Fibroblast of skin of right quadriceps (primary cell): ENCODE data around the gene SPAG9.
A peak's percentile ranks its signal among the peaks of the same experiment; 100 is the strongest.

Experiments
- DNase-seq: peaks from one replicate; pipeline ENCODE4 v3.0.0-alpha.2; 2013

Gene SPAG9

DNA sequence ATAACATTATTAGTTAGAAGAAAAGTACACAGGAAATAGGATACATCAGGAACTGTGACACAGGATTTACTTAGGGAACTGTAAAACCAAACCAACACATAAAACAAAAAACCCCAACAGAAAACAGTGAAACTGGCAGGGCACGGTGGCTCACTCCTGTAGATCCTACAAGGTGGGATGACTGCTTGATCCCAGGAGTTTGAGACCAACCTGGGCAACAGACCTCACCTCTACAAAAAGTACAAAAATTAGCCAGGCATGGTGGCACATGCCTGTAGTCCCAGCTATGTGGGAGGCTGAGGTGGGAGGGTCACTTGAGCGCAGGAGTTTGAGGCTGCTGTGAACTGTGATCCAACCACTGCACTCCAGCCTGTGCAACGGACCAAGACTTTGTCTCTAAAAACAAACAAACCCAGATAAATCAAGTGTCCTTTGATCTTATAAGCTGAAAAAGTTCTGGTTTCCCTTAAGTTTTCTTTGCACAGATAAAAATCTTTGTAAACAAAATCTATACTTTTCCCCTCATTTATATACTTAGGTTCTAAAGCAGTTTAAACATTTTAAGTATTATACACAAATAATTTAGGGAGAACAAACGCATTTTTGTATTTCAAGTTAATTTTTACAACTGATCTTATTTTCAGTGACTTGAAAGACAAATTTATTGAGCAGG lies 143.0 kb downstream of the SPAG9 start:
- no peak for DNase-seq

DNA sequence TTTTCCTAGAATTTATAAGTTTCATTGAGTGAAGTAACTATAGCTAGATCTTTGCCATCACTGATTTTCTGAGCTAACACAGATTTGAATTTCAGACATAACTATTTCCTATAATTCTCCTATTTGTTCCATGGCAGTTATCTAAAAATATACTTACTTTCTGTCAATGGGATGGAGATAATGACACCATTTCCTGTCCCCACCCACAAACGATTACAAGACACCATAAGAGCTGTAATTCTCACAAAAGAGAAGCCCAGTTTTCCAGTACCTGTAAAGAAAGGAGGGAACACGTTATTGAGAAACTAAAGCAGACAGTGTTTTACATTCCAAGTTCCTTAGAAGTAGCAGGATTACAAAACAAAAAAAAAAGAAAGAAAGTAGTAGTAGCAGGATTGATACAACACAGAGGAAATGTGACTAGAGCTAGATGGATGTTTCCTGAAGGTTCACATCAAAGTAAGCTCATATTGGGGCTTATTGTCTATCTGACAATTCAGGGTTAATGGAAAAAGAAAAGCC lies 143.7 kb downstream of the SPAG9 start:
- no peak for DNase-seq

DNA sequence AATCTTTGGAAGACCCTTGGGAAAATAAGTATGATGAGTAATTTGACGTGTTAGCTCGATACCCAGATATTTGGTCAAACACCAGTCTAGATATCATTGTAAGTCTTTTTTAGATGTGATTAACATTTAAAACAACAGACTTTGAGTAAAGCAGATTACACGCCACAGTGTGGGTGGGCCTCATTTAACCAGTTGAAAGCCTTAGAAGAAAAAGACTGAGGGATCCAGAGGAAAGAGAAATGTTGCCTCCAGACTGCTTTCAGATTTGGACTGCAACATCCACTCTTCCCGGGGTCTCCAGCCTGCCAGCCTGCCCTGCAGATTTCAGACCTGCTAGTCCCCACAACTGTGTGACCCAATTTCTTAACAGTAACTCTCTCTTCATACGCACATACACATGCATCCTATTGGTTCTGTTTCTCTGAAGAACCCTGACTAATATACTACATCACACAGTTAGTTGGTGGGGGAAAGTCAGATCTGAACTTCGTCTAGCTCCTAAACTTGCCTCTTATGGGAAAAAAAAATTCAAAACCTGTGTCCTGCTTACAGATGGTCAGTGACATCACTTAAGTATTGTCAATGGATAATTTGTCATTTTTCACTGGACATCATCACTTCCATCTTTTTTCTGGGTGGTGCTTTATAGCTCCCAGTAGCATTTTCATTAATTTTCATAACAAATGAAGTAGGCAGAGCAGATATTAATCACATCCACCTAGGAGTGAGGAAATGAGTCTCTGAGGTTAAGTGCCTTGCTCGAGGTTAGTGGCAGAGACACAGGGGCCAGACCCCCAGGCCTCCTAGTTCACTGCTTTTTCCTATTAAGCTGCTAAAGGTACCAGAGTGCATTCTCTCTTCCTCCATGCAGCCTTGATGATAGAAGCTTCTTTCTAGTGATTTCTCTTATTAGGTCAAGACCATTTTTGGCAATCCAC lies 146.8 kb downstream of the SPAG9 start:
- DNase-seq: no peak

DNA sequence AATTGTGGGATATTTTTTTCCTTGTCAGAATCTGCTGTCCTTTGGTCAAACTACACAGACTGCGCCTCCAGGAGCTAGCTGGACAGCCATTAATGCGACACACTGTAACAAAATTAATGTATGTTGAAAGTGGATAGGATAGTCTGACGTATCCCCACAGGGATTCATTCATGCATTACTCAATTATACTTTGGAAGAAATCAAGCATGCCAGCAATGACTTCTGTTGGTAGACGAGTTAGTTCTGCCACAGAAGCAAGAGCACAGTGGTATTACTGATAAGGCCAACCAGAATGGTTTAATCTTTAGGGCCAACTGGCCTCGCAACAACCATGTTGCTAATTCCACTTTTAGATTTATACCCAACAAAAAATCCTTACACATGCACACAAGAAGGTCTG lies 148.1 kb downstream of the SPAG9 start:
- DNase-seq: no peak

DNA sequence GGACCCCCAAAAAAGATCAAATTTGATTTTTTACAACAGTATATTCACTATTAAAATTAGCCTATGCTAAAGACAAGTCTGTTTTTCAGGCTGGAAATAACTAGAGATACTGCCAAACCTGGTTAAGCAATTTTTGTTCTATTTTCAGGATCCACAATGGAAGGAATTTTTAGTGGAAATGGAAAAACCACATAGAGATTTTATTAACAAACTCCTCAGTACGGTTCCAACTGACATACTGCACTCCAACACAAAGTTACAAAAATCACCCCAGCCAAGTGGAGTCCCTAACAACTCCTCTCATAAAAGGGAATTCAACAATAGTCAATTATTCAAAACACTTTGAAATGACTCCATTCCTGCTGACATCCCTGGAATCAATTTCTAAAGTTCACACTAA lies 152.9 kb downstream of the SPAG9 start:
- DNase-seq: no peak

DNA sequence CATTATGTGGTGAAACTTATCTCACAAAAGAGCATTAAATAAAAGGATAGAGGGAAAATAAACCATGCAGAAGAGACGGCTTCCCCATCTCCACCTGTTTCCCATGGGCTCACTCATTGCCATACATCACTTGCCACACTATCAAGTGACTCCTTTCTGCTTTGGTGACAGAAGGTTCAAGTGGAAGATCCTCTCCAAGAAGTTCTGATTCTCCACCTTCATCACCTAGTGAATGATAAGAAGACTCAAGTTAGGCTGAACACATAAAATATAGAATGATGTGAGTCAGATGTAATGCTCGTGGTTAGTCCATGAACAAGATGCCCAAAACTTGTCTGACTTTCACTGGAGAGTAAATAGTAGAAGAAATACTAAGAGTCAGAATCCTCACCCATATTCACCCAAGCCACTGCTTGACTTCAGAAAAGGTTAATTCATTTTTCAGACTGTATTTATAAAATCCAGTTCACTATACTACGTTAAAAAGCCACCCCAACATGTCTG lies 154.5 kb downstream of the SPAG9 start:
- no peak for DNase-seq

DNA sequence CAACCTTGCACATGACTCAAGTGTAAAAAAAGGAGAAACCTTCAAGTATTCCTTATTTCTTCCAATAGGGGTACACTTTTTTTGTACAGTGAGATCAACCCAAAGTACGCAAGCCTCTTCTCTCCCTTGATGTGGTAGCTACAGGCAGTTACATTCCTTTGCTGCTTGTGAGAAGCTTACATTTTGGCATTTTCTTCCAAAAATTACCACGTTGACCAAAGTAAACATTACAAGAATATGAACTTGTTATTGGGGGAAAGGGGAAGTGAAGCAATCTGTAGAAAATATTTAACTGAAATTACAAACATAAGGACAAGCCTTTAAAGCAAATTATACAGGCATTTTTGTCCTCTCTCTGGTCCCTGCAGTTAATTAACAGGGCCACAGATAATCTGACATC lies 157.5 kb downstream of the SPAG9 start:
- peak; percentile 43 for DNase-seq

DNA sequence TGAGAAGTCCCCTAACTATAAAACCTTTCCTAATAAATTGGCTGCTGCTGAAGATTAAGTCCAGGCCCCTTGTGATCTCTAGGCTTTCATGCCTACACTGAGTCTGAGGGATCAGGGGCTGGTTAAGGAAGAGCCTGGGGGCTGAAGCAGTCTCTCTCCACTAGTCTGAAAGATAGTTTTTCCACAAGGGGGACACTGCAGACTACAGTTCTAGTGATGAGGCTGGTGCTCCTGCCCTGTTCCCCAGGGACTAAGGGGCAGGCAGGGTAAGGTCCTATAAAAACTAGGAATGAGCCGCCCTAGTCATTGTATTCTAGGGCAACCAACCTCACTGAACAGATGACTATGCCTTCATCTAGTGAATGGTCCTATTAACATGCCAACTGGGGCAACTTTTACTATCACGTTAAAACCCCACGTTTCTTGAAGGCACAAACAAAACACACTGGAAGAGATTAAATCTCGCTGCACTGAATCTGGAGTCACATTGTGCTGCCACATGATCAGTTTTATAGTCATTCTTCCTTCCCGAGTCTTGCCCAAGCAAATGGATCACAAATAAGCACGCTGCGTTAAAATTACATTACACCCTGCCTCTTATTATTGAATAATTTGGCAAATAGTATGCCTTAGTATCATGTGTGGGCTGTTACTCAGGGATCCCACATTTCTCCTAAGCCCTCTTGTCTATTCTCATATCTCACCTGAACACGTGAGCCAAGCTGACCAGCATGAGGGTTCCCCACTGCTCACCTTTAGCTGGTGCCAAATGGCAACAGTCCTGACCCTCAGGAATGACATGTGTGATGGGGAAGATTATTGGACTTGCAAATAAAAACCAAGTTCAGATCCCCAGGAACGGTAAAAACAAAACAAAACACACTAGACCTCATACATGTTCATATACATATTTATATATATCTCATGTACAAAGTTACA lies 159.1 kb downstream of the SPAG9 start:
- DNase-seq: no peak

DNA sequence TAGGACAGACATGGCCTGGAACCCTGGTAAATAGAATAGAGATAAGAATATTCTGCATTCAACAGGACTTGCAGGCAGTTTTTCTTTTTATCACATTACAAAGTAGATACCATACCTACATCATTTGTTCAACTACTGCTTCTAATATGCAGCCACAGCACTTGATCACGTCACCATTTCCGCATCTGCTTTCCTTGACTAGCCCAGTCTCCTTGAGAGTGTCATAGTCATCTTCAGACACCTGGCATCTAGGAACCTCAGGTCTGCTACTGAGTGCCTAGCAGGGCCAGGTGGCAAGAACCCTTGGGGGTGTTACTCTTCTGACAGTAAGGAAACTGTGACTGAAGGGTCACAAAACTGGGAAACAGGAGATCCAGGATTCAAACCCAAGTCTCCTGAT lies 161.3 kb downstream of the SPAG9 start:
- no peak for DNase-seq

DNA sequence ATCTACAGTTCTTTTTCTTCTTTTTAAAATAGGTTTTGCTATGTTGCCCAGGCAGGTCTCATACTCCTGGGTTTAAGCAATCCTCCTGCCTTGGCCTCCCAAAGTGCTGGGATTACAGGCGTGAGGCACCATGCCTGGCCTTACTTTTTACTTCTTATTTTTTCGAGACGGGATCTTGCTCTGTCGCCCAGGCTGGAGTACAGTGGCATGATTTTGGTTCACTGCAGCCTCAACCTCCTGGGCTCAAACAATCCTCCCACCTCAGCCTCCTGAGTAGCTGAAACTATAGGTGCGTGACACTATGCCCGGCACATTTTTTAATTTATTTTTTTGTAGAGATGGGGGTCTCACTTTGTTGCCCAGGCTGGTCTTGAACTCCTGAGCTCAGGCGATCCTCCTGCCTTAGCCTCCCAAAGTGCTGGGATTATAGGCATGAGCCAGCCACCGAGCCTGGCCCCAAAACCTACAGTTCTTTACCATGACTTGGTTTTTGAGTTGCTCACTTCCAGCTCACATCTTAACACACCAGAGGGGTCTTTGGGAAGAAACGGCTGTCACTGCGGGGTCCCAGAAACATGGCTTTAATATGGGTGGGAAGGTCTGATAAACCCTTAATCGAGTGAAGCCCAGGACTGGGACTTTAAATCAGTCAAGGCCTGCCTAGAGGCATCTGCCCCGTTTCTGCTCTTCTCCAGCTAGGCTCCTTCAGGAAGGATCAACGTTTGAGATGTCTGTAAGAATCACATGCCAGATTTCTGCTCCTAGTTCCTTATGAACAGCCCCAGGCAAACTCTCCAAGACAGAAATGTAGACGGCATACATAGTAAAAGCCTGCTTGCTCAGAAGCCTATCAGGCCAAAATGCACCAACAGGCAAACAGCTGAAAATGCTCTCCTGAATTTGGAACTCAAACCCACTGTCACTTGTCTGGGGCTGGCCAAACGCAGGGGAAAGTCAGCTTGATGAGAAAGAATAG lies 162.8 kb downstream of the SPAG9 start:
- DNase-seq: no peak

DNA sequence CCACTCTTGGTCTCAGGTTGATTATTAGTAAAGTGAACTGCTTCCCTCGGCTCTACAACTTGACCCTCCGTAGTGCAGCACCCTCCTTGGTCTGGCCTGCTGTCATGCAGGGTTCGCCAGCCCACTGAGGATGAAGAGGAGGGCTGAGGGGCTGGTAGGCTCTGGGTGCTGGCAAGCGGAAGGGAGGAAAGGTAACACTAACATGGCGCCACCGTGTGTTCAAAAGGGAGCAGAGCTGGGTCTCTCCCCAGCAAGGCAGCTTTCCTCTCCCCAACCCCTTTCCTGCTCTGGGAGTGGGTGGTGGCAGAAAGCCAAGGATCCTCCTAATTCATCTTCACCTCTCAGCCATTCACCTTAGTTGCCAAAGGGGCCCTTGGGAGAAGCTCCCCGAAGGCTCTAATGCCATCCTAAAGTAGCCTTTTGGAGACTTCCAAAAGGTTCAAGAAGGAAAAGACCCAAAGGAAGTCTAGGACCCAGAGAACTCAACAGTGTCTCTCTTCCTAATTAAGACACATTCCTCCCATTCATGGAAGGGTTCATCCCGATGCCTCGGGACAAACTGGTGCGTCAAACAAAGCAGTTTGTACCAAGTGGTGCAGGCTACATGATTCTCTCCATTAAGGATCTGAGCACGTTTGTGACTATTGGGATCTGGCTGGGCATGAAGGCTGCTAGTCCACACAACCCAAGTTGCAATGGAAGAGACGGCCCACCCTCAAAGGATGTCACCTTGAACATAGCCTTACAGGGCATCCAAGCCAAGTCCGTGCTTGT lies 163.7 kb downstream of the SPAG9 start:
- peak; percentile 58 for DNase-seq

DNA sequence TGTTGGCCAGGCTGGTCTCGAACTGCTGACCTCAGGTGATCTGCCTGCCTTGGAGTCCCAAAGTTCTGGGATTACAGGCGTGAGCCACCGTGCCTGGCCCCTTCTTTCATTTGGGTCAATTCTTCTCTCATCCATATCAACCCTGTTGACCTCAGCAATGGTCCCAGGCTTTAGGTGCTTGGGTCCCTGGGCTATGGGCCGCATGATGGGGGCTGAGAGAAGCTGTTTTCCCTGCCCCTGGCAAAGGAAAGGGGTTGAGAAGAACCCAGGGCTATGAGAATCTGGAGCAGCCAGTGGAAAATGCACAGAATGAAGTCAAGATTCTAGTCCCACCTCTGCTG lies 164.3 kb downstream of the SPAG9 start:
- DNase-seq: no peak

DNA sequence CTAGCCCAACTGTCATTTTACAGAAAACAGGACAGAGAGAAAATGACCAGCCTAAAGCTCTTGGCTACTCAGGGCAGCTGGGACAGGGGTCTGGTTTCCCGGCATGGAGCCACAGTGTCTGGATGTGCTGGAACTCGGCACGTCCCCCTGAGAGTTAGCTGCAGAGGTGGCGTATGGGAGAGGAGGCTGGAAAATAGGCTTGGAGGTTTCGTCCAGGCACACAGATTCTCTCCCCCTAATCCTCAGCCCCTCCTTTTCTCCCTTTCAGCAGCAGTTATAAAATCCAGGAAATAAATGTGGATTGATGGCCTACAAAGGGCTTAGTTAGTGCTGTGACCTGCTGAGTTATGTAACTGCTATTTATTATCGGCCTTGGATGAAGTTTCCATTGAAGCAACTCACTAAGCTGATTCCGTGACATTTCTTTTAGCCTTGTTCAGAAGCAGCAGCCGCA lies 165.0 kb downstream of the SPAG9 start:
- no peak for DNase-seq

DNA sequence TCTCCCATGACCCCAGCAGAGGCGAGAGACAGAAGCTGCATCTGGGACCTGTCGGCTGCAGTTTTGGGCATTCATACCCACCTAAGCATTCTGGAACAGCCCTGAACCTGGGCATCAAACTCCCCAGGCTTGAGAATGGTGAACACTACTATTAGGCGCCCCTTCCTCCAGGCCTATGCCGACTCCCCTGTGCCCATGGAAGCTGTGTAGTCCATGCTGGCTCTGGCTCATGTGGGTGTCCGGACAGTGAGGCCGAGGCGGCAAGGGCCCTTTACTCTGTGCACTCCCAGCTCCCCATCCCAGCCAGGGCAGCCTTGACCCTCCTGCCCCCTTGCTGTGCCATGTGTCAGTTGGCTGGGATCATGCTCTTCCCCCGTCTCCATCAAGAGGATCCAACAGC lies 165.5 kb downstream of the SPAG9 start:
- DNase-seq: no peak

DNA sequence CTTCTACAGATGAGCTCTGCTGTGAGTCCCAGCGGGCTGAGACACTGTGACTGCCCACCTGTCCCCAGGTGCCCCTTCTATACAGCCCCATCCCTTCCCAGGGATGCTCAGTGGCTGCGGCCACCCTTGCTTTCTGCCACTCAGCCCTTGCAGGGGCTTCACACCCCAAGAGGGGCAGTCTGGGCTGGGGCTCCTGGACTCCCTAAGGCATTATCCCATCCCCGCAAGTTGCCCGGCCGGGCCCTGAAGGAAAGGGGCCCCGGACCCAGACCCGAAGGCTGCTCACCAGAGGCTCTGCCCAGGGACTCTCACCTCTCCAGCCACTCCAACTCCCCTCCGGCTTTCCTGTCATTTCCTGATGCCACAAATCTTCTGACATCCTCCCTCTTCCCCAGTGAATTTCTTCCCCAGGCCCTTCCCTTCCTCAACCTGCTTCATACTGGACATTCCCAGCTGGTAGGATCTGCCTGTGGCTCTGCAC lies 166.0 kb downstream of the SPAG9 start:
- no peak for DNase-seq

DNA sequence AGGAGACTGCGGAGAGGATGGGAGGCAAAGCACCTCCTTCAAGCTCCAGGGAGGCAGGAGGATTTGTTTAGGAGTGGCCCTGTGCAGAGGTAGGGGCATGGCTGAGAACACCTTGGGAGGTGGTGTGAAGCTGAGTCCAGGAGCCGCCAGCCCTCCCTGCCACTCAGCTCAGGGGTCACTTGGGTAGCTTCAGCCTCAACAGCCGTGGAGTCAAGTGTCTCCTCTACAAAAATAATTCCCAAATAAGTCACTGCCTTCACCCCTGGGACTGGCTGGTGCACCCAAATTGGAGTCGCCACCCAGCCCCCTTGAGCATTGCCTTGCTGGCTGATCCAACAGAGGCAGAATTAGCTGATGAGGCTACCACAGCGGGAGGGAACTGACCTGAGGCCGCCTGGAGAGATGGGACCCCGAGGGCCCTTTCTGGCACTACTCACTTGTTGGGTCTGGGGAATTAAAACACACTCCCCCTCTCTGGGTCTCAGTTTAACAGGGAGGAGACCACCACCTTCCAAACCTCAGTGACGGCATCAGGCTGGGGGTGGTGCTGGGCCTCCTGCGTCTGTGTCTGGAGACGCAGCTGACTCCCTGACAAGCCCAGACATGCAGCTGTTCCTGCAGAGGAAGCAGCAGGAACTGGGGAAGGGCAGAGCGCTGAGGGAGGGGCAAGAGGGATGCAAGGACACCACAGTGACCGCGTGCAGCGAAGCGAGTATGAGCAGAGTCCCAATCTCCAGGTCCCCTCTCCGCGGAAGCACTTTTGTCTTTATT lies 166.7 kb downstream of the SPAG9 start:
- DNase-seq: peak; percentile 70

DNA sequence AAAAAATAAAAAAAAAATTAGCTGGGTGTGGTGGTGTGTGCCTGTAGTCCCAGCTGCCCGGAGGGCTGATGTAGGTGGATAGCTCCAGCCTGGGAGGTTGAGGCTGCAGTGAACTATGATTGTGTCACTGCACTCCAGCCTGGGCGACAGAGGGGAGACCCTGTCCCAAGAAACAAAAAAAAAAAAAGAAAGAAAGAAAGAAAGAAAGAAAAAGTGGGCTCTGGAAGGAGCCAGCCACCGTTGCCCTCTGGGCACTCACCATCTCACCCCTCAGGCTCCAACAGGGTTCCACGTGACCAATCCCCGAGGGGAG lies 167.2 kb downstream of the SPAG9 start:
- no peak for DNase-seq

DNA sequence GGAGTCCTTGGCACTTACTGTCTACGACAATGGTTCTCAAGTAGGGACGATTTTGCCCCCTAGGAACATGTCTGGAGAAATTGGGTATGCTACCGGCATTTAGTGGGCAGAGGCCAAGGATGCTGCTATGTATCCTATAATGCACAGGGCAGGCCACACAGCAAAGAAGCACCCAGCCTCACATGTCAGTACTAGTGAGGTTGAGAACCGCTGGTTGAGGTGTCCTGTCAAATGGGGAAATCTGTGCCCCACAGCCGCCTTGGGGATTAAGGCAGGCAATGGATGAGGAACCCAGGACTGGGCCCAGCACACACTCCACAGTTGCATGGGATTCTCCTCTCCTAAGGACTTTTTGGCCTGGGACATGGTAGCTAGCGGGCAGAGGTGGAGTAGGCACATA lies 167.8 kb downstream of the SPAG9 start:
- no peak for DNase-seq

DNA sequence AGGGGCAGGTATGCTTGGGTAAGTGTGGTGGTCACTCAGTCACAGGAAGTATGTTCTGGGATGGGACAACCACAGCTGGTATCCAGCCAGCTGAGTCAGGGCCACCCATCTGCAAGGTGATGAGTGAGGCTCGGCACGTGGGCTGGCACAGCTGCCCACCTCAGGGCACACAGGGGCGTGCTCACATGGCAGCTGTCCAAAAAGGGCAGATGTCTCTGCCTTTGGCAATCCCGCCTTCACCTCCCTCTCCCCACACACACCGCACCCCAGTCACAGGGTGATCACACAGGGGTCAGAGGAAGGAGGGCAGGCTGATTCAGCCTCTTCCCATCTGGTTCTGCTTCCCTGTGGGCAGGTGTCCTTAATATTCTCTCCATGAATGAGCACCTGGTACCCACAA lies 168.7 kb downstream of the SPAG9 start:
- no peak for DNase-seq
